ENCODE data around the gene ANKS1B.

Gene ANKS1B

DNA sequence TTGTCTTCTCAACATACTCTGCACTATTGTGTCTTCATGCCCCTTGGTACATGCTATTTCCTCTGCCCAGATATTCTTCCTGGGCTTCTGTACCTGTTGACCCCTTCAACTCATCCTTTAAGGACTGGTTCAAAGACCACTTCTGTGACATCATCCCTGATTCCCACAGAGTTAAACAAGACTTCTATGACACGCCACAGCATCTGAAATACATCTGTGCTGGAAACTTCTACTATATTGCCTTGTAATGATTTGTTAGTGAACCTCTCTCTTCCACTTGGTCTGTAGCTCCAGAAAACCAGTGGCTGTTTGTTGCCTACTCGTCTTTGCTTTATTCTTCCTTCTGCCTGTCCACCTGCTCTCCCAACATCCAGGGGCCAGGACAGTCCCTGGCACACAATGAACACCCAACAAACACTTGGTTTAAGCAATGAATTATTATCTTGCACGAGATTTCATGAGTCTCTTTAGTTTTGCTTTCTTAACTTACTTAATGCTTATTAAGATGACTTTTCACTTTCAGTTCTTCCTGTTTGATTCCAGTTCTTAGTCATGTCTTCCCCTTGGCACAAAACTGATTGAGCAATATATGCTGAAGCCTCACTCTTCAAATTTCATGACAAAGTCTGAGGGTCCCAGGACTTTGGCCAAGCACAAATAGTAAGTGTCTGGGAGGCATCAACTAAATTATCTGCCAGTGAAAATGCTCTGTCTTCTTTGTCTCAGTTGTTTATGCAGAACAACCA, 853.8 kb downstream of the ANKS1B start:
- no peak for DNase-seq (ENCODE audit: low read depth, low spot score)

- no peak for DNase-seq (ENCODE audit: low read depth, low spot score)
Observed at GRCh38 chr12:99128246-99128802, 856.4 kb downstream of the ANKS1B start.

- DNase-seq (ENCODE audit: low read depth, low spot score) = no peak
Observed at GRCh38 chr12:99122959-99123358, 861.8 kb downstream of the ANKS1B start.

DNA sequence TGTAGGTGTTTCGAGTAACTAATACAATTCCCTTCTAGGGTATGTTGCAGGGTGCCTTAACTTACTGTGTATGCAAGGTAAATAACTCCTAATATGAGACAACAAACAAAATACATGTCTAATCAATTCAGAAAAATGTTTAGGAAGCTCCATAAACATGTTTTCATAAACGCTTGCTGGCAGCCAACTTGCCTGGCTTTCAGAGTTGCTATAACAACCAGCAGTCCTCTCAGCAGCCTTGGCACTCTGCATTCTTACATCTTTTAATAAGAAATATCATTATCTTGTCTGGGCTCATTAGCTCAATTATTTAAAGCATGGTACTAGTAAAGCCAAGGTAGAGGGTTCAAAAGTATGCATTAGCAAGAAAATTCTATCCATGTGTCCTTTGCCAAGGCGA, 862.2 kb downstream of the ANKS1B start:
- no peak for DNase-seq (ENCODE audit: low read depth, low spot score)

- DNase-seq (ENCODE audit: low read depth, low spot score) = no peak
Observed at GRCh38 chr12:99121546-99121945, 863.2 kb downstream of the ANKS1B start.

DNA sequence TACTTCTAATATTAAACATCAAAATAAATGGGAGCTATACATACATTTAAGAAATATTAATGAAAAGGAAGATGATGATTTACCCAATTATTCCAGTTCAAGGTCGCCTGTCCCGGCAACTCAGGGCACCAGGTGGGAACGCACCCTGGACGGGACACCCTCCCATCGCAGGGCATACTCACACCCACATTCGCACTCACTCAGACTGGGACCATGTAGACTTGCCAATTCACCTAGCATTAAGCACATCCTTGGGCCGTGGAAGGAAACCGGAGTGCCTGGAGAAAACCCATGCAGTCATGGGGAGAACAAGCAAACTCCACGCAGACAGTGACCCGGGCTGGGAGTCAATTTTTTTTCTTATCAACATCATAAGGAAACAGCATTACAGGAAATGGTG, 864.8 kb downstream of the ANKS1B start:
- DNase-seq (ENCODE audit: low read depth, low spot score) = no peak

DNA sequence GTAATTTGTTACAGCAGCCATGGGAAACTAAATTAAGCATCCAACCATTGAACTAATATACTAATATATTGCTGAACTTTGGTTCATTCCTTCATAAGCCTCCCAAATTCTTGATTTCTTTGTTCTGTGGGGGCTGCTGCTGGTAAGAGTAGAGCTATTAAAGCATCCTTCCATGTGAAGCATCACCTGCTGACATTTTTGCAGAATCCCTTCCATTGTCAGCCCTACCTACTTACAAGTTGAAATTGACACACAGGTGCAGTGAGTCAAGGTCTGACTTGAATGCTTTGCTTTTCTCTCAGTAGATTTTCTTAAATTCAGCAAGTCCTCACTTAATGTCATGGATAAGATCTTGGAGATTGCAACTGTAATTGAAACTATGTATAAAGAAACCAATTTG, 865.3 kb downstream of the ANKS1B start:
- DNase-seq (ENCODE audit: low read depth, low spot score) = no peak

- DNase-seq (ENCODE audit: low read depth, low spot score) = no peak
Observed at GRCh38 chr12:99111600-99111999, 873.1 kb downstream of the ANKS1B start.

GRCh38 chr12:99110868-99111267, 873.9 kb downstream of the ANKS1B start:
- no peak for DNase-seq (ENCODE audit: low read depth, low spot score)

DNA sequence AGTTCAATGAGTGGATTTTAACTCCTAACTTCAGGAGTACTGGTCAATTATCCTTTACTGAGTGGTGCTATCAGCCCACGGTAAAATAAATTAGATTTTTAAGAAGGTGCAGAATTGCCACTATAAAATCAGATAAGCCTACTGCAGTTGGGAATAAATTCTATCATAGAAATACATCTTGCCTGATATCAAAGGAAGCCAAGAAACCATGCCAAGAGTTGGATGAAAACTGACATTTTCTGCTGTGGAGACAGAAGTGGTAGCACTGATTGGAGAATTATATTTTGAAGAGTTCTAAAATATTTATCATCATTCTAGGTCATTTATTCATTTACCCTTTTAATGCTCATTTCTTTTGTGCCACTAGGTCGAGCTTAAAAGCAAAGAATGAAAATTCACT, 874.5 kb downstream of the ANKS1B start:
- no peak for DNase-seq (ENCODE audit: low read depth, low spot score)

DNA sequence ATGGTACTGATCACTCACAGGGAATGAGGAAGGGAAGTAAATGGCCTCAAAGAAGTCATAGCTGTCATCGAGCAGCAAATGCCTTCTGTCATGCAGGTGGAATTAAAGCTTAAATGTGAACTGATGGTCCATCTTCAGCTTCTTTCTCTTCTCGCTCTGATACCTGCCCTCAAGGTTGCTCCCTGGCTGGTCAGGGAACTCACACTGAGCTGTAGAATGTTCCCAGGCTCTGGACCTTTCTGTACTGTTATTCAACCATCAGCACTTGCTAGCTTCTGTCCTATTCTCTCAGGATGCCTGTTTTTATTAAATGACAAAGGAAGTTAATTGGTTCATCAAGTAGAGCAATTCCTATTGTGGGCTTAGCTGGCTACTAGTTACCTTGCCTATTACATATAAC, 875.8 kb downstream of the ANKS1B start:
- no peak for DNase-seq (ENCODE audit: low read depth, low spot score)

DNA sequence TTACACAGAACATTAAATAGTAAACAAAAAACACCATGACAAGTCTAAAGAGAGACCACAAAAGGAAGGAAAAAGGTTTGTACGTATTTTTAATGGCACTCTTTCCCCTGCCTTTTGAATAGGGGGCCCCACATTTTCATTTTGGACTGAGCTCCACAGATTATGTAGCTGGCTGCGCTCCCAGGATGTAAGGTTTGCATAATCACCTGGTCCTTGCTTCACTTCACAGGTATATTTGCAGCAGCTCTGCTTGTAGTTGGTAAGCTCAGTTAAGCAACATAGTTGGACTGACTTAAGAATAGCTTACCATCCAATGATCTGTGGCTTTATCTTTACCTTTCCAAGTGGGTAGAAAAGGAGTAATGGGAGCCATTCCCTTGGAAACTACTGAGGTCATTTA, 885.0 kb downstream of the ANKS1B start:
- no peak for DNase-seq (ENCODE audit: low read depth, low spot score)

- no peak for DNase-seq (ENCODE audit: low read depth, low spot score)
Observed at GRCh38 chr12:99097171-99097570, 887.6 kb downstream of the ANKS1B start.

- no peak for DNase-seq (ENCODE audit: low read depth, low spot score)
Observed at GRCh38 chr12:99093166-99093565, 891.6 kb downstream of the ANKS1B start.

GRCh38 chr12:99092100-99092851, 892.5 kb downstream of the ANKS1B start:
- no peak for DNase-seq (ENCODE audit: low read depth, low spot score)

DNA sequence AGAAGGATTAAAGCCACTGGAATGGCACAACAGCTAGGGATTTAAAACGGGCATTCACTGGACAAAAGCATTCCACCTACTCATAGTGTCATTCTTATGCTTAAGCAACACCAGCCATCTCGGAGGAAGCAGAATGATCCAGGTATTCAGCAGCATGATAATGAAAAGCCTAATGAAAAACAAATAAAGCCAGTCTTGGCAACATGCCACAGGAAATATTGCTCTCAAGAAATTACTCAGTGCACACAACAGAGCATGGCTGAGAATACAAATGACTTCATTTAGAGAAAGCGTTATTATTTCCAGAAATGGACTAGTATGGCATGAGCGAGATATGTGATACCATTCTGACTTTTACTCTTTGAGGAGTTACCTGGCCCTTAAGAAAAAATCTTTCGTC, 897.5 kb downstream of the ANKS1B start:
- no peak for DNase-seq (ENCODE audit: low read depth, low spot score)

GRCh38 chr12:99079811-99080210, 904.9 kb downstream of the ANKS1B start:
- no peak for DNase-seq (ENCODE audit: low read depth, low spot score)

DNA sequence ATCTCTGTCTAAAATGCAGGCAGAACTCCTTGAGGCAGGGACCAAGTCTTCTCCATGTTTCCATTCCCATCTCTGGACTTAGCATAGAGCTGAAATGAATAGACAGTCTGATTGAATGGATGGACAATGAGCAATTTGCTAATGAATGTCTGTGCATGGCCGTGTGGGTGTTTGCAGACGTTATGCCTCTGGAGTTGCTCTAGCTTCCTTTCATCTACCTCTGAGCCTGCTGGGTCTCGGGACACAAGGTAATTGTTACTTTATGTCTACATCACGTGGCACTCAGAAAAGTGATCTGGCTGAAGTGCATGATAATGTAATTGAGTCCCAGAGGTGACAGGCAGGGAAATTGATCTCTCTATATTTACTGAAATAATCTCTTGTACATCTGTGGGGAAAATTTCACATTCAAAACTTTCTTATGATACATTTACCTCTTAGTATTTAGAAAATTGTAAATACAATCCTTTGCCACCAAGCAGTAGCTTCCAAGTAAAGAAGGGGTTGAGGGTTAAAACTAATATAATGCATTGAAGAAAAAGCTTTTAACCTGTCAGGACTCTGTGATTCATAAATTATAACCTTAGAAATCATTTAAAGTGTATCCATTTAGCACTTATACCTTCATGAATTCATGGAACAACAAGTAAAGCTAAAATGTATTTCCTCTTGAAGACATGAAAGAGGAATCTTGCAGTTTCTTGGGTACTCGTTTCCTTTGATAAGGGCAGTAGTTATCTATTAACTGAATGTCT, 915.6 kb downstream of the ANKS1B start:
- DNase-seq (ENCODE audit: low read depth, low spot score) = no peak

- DNase-seq (ENCODE audit: low read depth, low spot score) = no peak
Observed at GRCh38 chr12:99067171-99067785, 917.5 kb downstream of the ANKS1B start.

DNA sequence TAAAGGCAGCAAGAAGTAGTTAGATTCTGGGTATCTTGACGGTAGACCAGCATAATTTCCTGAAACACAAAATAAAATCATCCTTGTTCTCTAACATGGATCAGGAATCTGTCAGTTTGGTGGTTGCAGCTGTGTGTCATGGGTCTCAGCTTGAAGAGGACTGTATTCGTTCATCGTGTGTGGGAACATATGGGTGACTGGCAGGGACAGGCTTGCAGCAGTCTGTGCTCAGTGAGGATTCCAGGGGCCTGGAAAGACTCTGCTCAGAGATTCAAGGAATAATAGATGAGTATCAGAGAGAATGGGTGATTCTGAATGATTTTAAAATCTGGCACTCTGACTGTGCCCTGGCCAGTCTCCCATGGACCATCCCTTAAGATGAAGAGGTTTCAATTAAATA, 918.0 kb downstream of the ANKS1B start:
- DNase-seq (ENCODE audit: low read depth, low spot score) = no peak

DNA sequence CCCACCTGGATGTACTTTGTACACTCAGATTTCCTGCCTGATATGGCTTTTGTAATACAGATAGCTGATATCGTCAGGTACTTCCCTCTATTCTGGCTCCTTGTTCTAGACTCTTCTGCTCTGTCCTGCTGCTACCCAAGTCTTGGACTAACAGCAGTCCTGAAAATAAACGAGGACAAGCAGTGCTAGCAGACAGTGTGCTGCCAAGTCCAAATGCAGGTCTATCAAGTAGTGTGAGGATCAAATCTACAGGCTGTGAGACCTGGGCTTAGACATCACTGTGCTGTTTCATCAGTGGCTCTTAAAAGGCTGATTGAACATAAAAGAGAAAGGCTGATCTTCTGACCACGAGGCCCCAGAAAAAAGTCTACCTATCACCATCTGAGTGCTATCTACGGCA, 921.6 kb downstream of the ANKS1B start:
- DNase-seq (ENCODE audit: low read depth, low spot score) = no peak

All from smooth muscle cell of the brain vasculature (primary cell).